SHP77 (cell line): ENCODE results near the gene ZNF585A.
A peak's percentile ranks its signal among the peaks of the same experiment; 100 is the strongest.
"Not testable (repeated sequence)": the region's sequence is repeated elsewhere in the genome, so short reads cannot be mapped to it uniquely, and the experiment has no call there.

Experiments
- DNase-seq, 2 experiments: peaks; one replicate each; lab custom pipeline; 2025; lab: John Stamatoyannopoulos, UW

The ZNF585A gene

DNA sequence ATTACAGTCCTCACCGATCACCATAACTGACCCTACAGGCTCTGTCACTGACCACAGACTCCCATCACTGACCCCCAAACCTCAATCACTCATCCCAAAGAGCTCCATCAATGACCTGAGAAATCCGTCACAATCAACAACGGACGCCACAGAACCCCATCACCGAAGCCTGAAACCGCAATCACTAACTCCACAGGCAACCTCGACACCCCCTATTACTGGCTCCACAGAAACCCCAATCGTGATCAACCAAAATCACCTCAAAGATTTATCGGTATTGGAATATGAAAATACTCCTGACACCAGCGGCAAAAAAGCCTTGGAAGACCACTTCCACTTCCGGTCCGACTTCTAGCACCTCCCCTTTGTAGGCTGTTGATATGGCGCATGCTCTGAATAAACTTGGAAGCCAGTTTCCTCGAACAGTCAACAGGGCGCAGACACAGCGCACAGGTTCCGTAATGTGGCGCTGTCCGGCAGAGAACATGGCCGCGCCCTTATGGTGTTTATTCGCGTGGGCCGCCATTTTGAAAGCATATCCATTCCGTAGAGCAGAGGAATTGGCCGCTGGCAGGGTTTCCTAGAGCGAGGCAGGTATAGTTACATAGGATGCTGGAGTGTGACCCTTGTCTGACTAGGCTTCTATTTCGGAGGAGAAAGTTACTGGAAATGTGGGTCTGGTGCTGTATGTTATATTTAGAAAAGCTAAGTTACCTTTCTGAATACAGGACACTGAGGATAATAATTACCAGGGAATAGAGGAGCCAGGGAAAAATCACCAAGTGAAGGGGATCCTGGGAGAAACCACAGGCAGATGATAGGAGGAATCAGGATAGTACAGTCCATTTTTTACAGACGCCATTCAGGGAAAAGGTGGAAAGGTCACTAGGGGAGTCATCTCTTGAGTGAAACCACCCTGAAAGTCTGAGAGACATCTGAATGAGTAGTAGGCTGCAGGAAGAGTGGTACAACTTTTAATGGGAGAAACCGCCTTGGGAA lies at the start of gene ZNF585A:
TSS of gene ZNF585A (minus strand) at position 328 of the 999 bp plus-strand sequence. CDS start 2,785 bp downstream, outside the sequence.
- no peak for DNase-seq

- no peak for DNase-seq
Measured at GRCh38 chr19:37221136-37221535, 48.6 kb upstream of the ZNF585A start.

- no peak for DNase-seq
Measured at GRCh38 chr19:37220383-37220782, 47.9 kb upstream of the ZNF585A start.

GRCh38 chr19:37218592-37218935 lies 46.1 kb upstream of the ZNF585A start:
- DNase-seq = no peak

DNA sequence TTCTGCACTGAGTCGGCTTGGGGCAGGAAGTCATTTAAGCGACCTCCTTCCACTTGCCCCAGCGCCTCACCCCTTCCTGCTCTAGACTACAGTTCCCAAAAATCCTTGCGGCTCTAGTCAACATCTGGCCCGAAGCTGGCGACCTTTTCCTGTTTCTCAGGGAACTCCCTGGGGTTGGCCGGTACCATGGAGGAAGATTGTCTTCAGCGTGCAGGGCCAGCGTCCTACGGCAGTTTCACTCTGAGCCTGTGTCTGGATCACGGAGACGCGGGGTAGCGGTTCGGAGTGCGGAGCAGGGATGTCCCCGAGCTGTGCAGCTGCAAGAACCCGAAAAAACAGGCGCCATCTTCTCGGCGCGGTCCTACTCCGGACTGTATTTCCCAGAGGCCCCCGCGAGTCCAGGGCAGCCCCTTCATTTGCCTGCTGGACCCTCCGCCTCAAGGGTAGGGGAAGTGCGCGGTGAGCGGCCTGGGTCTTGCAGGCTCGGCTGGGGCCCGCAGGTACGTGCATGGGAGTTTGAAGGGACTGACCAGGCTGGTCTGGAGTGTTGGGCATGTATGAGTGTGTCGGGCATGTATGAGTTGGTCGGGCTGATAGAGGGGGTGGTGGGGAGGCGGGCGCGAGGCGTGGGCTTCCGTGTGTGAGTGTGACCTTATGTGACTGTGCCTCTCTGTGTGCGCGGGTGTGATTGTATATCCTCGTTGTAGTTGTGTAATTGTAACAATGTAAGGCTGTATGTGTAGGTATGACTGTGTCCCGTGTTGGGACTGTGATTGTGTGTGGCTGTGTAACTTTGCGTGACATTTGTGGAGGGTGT lies 45.5 kb upstream of the ZNF585A start, which contains the start of gene ZNF383:
TSS of gene ZNF383 (plus strand) at position 440 of the 817 bp plus-strand sequence. CDS start 12,240 bp downstream, outside the sequence.
- DNase-seq = peak; percentile 87 to 89

GRCh38 chr19:37217480-37217774 lies 44.9 kb upstream of the ZNF585A start:
- DNase-seq = no peak

- DNase-seq = no peak
Measured at GRCh38 chr19:37197768-37198167, 25.3 kb upstream of the ZNF585A start.

DNA sequence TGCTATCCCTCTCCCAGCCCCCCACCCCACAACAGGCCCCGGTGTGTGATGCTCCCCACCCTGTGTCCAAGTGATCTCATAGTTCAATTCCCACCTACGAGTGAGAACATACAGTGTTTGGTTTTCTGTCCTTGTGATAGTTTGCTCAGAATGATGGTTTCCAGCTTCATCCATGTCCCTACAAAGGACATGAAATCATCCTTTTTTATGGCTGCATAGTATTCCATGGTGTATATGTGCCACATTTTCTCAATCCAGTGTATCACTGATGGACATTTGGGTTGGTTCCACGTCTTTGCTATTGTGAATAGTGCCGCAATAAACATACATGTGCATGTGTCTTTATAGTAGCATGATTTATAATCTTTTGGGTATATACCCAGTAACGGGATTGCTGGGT lies 24.6 kb upstream of the ZNF585A start:
- DNase-seq = not testable (repeated sequence)

- DNase-seq = not testable (repeated sequence)
Measured at GRCh38 chr19:37195248-37195647, 22.8 kb upstream of the ZNF585A start.

DNA sequence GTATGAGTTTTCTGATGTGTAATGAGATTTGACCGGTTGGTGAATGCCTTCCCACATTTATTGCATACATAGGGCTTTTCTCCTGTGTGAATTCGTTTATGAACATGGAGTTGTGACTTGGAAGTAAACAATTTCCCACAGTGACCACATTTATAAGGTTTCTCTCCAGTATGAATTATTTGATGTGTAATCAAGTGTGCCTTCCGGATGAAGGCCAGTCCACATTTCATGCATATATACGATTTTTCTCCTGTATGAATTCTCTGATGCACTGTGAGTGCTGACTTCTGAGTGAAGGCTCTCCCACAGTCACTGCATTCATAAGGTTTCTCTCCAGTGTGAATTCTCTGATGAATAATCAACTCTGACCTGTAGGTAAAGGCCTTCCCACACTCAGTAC lies 13.6 kb upstream of the ZNF585A start:
- DNase-seq = not testable (repeated sequence)

- DNase-seq = no peak
Measured at GRCh38 chr19:37165635-37166034, 6.9 kb downstream of the ZNF585A start.

- DNase-seq = no peak
Measured at GRCh38 chr19:37160153-37160552, 12.3 kb downstream of the ZNF585A start.

GRCh38 chr19:37148214-37148613 lies 24.3 kb downstream of the ZNF585A start:
- DNase-seq = no peak

- DNase-seq = no peak
Measured at GRCh38 chr19:37136111-37136510, 36.4 kb downstream of the ZNF585A start.

GRCh38 chr19:37128821-37129177 lies 43.7 kb downstream of the ZNF585A start:
- DNase-seq = no peak

GRCh38 chr19:37127999-37128820 lies 44.3 kb downstream of the ZNF585A start:
- DNase-seq = no peak

GRCh38 chr19:37122093-37122492 lies 50.4 kb downstream of the ZNF585A start:
- DNase-seq = not testable (repeated sequence)

GRCh38 chr19:37114001-37114400 lies 58.5 kb downstream of the ZNF585A start:
- no peak for DNase-seq

- not testable (repeated sequence) for DNase-seq
Measured at GRCh38 chr19:37111753-37112152, 60.7 kb downstream of the ZNF585A start.

DNA sequence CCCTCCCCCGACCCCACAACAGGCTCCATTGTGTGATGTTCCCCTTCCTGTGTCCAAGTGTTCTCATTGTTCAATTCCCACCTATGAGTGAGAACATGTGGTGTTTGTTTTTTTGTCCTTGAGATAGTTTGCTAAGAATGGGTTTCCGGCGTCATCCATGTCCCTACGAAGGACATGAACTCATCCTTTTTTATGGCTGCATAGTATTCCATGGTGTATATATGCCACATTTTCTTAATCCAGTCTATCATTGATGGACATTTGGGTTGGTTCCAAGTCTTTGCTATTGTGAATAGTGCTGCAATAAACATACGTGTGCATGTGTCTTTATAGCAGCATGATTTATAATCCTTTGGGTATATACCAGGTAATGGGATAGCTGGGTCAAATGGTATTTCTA lies 68.4 kb downstream of the ZNF585A start:
- DNase-seq = not testable (repeated sequence)

GRCh38 chr19:37098570-37098969 lies 73.9 kb downstream of the ZNF585A start:
- no peak for DNase-seq

DNA sequence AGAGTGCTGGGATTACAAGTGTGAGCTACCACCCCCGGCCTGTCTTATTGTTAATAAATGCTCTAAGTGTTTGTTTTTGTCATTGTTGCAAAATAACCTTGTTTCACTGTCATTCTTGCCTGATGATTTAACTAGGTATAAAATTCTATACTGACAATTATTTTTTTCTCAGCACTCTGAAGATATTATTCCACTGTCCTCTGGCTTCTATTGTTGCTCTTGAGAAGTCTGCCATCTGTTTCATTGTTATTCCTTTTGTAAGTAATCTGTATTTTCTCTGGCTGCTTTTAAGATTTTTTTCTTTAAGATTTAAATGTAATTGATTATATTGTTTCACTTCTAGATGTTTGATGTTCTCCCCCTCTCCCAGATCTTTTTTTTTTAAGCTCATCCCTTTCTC lies 76.6 kb downstream of the ZNF585A start:
- no peak for DNase-seq
